H7 (cell line): ENCODE data around the gene CCSER1. TPM values are rescaled to one million over a fixed set of nuclear protein-coding genes. Genes with fewer than 3 reads are reported as not detected.

Experiments used
- DNase-seq: peaks from one replicate; pipeline ENCODE4 v3.0.0; 2012
- H3K27me3 ChIP-seq: 2 replicates; pipeline ENCODE4 v1.6.0; 2011; ENCODE audit warnings: mild to moderate bottlenecking, low read length; ENCODE audit not compliant: control insufficient read depth, insufficient read depth
- H3K36me3 ChIP-seq: replicated peaks from 2 replicates; pipeline ENCODE4 v1.5.1; 2011; ENCODE audit warnings: low read length; ENCODE audit not compliant: control insufficient read depth, insufficient read depth
- H3K4me3 ChIP-seq: 2 replicates; pipeline ENCODE4 v1.5.1; 2011; ENCODE audit warnings: low read depth, mild to moderate bottlenecking, control low read depth, low read length, moderate library complexity; ENCODE audit not compliant: insufficient read depth
- total RNA-seq: library from RNA; depleted of rRNA; stranded (reverse); fragments of >200 nt; shearing (Covaris generic); gene quantifications from 2 replicates; pipeline ENCODE4 v1.2.3, GENCODE V29; 2014

Gene CCSER1
- total RNA-seq, 1 experiment from 2014 or later = 1.1 TPM

DNA sequence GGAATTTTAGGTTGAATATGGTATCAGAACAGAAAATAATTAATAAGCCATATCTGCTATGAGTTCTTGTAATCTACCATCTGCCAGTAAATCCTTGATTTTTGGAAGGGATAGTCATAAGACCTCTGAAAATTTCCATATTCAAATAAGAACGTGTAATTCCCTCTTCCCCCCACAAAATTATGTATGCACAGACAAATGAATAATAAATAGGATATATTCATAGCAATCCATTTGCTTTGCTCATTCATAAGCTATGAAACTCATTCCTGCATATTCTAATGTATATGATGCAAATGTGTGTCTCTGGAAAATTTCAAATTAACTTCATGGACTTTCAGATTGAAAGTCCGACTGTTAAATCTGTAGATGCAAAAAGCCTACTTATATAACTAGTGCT, 1343.5 kb downstream of the CCSER1 start:
- no peaks in the 10 kb centered on the region for H3K36me3 ChIP-seq
- no peak for DNase-seq
- no peak overlapping the region for H3K4me3 ChIP-seq
- H3K27me3 ChIP-seq = no peaks in the 10 kb centered on the region

DNA sequence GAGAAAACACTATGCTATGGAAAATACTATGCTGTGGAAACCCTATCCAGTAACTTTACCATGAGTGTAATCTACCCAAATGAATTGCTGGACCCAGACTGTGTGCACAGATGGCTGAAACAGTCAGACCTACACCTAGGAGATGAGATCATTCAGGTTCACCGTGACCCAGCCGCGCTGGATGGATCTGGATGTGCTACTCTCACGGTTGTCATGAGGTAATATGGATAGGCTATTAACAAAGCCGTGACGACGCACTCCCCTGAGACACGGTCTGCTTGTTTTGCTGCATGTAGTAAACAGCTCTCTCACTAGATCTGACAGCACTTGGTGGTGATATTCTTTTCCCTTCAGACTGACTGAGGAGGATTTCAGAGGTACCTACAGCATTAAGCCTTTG, 1344.1 kb downstream of the CCSER1 start:
- no peak overlapping the region for H3K4me3 ChIP-seq
- DNase-seq = no peak
- no peaks in the 10 kb centered on the region for H3K36me3 ChIP-seq
- H3K27me3 ChIP-seq = no peaks in the 10 kb centered on the region

DNA sequence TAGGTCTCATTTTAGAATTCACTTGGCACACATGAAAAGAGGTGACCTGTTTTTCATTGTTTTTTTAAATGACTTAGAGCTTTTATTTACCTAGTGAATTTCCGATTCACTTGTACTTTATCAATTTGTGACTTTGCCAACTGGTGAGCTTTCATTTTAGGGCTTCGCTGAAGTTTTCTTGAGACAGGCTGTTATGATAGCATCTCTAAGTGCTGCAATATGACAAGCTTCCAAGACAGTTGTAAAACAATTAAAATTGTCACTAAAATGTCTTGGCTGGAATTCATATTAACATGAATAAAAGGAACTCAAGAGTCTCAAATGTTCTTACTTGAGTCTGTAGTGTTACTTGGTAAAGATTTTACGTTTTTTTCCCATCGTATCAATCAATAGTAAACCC, 1344.9 kb downstream of the CCSER1 start:
- Histone ChIP-seq H3K36me3 (no peaks in the 10 kb centered on the region), H3K27me3 (no peaks in the 10 kb centered on the region), H3K4me3 (no peak overlapping the region)
- DNase-seq = no peak

DNA sequence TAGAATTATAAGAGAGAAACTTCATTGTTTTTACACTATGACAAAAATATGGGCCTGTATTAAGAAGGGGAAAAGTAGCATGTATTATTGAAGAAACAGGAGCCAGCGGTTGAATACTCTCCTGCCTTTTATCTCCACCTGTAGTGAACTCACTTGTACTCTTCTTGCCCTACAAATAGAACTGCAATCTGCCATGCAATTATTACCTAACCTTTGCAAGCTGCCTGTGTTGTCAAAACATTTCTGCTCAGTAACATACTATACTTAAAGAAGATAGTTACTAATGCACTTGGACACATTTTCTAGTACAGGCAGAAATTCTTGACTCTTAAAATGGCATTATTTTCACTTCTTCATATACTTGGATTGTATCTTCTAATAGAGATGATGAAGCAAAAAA, 1358.2 kb downstream of the CCSER1 start:
- no peak for DNase-seq
- Histone ChIP-seq H3K4me3 (no peak overlapping the region), H3K36me3 (no peaks in the 10 kb centered on the region), H3K27me3 (no peaks in the 10 kb centered on the region)

DNA sequence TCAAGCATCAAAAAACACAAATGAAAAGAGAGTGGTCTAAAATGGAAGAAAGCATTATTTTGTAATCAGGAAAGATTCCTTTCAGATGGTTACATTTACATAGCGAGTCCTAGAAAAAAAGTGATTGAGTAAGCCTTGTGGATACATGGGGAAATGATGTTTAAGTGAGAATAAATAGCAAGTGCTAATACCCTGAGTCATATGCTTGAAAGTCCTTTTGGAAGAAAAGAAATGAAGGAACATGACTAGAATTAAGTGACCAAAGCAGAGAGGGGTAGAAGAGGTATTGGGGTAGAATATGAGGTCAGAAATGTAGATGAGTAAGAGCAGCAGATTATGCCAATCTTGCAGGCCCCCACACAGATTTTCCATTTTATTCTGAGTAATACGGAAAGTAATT, 1361.8 kb downstream of the CCSER1 start:
- Histone ChIP-seq H3K36me3 (no peaks in the 10 kb centered on the region), H3K27me3 (no peaks in the 10 kb centered on the region), H3K4me3 (no peak overlapping the region)
- DNase-seq = no peak

DNA sequence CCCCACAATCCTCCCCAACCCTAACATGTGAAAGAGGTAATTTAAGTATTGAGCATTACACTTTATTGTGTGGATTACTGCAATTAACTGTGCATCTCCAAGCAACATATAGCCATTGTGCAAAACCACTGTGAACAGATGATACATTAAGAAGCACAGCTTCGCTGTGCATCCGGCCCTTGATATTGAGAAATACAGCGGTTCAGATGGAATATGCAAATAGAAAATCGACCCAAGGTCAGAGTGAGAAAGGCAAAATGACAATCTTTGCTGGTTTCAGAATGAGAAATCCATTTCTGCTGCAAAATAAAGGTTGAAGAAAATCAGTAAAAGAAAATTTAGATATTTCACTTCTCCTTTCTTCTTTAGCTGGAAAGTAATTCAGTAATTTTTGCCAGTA, 1370.7 kb downstream of the CCSER1 start:
- H3K4me3 ChIP-seq = no peak overlapping the region
- DNase-seq = no peak
- H3K36me3 ChIP-seq = no peaks in the 10 kb centered on the region
- H3K27me3 ChIP-seq = no peaks in the 10 kb centered on the region

DNA sequence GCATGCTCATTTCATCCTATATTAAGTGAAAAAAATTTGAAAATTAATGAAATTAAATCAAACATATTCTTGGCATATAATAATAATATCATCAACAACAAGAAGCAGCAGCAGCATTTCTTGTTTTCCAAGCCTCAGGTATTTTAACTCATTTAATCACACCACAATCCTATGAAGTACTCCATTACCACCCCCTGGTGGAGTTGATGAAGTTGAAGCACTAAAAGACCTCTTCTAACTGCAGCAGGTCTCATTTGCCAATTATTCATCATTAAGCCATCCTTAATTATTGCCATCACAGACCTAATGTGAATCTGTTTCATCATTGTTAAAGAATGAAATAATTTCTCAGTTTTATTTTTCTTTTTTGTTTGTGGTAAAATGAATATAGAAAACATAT, 1375.2 kb downstream of the CCSER1 start:
- Histone ChIP-seq H3K4me3 (no peak overlapping the region), H3K27me3 (no peaks in the 10 kb centered on the region), H3K36me3 (no peaks in the 10 kb centered on the region)
- DNase-seq = peak; percentile 35

DNA sequence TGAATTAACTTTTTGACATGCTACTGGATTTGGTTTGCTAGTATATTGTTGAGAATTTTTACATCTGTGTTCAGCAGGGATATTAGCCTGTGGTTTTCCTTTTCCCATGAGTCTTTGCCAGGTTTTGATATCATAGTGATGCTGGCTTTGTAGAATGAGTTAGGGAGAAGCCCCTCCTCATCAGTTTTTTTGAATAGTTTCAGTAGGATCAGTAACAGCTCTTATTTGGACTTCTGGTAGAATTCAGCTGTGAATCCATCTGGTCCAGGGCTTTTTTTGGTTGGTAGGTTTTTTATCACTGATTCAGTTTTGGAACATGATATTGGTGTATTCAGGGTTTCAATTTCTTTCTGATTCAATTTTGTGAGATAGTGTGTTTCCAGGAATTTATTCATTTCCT, 1386.1 kb downstream of the CCSER1 start:
- no peak overlapping the region for H3K4me3 ChIP-seq
- no peak for DNase-seq
- H3K36me3 ChIP-seq = no peaks in the 10 kb centered on the region
- H3K27me3 ChIP-seq = no peaks in the 10 kb centered on the region

DNA sequence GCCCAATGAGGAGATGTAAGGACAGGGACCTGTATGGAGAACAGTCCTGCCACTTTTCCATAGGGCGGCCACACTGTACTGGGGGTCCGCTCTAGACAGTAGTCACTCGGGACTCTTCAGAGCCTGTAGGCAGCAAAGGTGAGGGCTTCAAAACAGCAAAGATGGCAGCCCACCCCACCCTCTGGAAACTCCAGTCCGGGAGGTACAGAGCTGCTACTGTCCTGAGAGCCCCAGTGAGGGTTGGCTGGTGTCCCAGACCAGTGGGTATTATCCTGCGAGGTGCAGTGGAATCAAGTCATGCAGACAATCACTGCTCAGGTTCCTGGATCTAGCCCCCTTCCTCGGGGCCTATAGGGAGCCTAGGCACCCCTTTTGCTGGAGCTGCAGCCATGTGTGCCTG, 1392.0 kb downstream of the CCSER1 start:
- no peak for DNase-seq
- Histone ChIP-seq H3K36me3 (no peaks in the 10 kb centered on the region), H3K4me3 (no peak overlapping the region), H3K27me3 (no peaks in the 10 kb centered on the region)

DNA sequence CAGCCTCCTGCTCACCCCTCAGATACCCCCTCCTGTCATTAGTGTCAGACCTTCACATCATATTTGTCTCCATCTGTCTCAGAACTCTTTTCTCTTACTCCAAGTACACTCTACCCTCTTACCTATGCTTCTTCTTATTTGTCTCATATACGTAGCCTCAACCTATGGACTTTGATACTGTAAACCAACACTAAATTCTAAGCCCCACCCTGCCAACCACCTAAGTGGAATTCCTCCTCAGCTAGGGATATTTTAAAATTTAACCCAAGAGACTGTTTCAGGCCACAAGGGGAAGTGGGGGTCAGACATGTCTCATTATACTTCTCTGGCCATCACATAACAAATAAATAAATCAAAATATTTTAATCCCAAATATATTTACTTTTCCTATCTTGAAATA, 1398.4 kb downstream of the CCSER1 start:
- no peaks in the 10 kb centered on the region for H3K27me3 ChIP-seq
- DNase-seq = no peak
- H3K36me3 ChIP-seq = no peaks in the 10 kb centered on the region
- no peak overlapping the region for H3K4me3 ChIP-seq

DNA sequence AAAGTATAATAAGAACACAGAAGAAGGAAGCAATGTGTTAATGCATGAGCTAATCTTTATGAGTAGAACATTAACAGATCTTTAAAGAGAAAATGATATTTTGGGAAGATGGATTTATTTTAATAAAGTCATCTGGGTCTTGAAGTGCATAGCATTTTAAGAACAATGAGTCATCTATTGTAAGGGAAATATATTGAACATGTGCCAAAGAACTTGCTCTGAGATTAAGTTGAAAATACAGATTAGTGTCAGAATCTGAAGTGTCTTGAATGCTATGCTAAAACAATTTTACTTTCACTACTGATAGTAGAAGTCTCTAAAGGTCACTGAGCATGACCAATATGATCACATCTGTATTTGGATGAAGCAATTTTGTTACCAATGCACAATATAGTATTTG, 1399.9 kb downstream of the CCSER1 start:
- no peak overlapping the region for H3K4me3 ChIP-seq
- DNase-seq = no peak
- H3K27me3 ChIP-seq = no peaks in the 10 kb centered on the region
- H3K36me3 ChIP-seq = no peaks in the 10 kb centered on the region

DNA sequence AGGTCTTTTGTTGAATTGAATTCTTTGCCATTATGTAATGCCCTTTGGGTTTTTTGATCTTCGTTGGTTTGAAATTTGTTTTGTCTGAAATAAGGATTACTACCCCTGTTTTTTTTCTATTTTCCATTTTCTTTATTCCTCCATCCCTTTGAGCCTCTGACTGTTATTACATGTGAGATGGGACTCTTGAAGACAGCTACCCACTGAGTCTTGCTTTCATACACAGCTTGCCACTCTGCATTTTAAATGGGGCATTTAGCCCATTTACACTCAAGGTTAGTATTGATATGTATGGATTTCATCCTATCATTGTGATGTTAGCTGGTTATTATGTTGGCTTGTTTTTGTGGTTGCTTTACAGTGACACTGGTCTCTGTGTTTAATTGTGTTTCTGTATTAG, 1440.4 kb downstream of the CCSER1 start:
- Histone ChIP-seq H3K27me3 (no peaks in the 10 kb centered on the region), H3K4me3 (no peak overlapping the region), H3K36me3 (no peaks in the 10 kb centered on the region; the same call in 1 of the 2 replicates)
- no peak for DNase-seq

DNA sequence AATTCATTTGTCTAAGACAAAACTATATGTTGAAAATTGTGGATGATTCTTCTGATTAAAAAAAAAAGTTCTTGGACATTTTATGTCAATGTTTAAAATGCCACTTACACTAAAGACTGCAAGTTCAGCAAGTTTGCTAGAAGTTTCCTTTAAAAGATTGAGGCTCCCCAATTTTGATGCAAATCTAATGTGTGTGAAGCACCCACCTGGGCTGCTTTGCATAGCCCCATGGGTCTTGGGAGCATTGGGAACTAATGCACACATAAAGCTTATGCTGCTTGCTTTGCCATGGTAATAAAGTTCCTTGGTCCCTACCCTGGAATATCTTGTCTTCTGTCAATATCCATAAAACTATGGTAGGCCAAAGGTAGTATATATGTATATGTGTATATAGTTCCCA, 1450.7 kb downstream of the CCSER1 start:
- Histone ChIP-seq H3K27me3 (no peaks in the 10 kb centered on the region), H3K4me3 (no peak overlapping the region), H3K36me3 (no peaks in the 10 kb centered on the region)
- DNase-seq = peak; percentile 5

DNA sequence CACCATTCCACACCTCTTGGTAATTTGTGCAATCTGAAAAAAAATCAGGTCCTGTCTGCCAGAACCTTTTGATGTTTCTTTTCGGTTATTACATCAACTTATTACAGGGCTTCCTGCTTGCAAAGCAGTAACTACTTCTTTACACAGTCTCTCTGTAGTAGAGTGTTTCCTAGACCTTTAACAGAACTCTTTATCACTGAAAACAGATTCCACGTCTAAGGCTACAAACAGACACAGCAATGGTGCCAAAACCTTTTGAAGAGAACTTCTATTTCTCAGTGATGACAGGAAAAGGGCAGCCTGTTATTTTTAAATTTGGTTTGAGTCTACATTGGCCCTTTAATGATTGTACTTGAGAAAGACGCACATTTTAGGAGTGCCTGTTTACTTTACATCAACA, 1463.1 kb downstream of the CCSER1 start:
- Histone ChIP-seq H3K4me3 (no peak overlapping the region), H3K36me3 (no peaks in the 10 kb centered on the region), H3K27me3 (no peaks in the 10 kb centered on the region)
- DNase-seq = no peak

DNA sequence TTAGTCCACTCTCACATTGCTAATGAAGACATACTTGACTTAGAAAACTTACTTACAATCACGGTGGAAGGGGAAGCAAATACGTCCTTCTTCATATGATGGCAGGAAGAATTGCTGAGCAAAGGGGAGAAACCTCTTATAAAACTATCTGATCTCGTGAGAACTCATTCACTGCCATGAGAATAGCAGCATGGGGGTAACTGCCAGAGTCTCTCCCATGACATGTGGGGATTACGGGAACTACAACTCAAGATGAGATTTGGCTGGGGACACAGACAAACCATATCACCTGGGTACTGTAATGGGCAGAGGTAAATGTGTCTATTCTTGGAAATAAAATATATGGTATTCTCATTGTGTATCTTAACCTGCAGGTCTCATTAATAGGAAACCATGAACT, 1464.9 kb downstream of the CCSER1 start:
- Histone ChIP-seq H3K27me3 (no peaks in the 10 kb centered on the region), H3K4me3 (no peak overlapping the region), H3K36me3 (no peaks in the 10 kb centered on the region)
- no peak for DNase-seq

DNA sequence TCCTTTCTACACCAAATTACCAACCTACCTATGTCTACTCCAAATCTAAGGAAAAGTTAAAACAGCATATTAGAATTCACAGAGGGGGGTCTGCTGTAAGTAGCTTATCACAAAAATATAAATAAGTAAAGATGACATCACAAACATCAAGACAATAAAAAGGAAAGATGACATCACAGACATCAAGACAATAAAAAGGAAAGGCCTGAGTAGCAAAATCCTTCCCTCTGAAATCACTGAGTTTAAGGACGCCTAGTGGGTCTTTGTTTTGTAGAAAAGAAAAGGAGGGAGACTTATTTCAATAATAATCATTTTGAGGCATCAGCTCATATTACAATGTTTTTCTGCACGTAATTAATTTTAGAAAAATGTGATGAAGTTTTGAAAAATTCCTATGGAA, 1469.5 kb downstream of the CCSER1 start:
- Histone ChIP-seq H3K36me3 (no peaks in the 10 kb centered on the region), H3K4me3 (no peak overlapping the region), H3K27me3 (no peaks in the 10 kb centered on the region)
- DNase-seq = no peak
